SU-DHL-6 (cell line): ENCODE data around the gene LRRTM4.

Experiments
- H2AFZ ChIP-seq: fragments of 200-600 bp; sonication (generic); 2 replicates; pipeline ENCODE4 v1.6.1; 2014; ENCODE audit warnings: low read depth, mild to moderate bottlenecking, moderate library complexity, mixed read lengths, antibody characterized with exemption, low read length; ENCODE audit not compliant: severe bottlenecking
- H3F3A ChIP-seq: fragments of 200-600 bp; shearing (Covaris generic); 2 replicates; pipeline ENCODE4 v1.6.0; 2016; ENCODE audit warnings: antibody characterized with exemption, mild to moderate bottlenecking; ENCODE audit not compliant: insufficient read depth
- H3K27ac ChIP-seq: fragments of 200-600 bp; sonication (generic); 2 replicates; pipeline ENCODE4 v1.5.1; 2016; ENCODE audit warnings: low read depth, mild to moderate bottlenecking, low read length, moderate library complexity, mixed read lengths
- H3K27me3 ChIP-seq: fragments of 200-600 bp; sonication (generic), shearing (Covaris generic); 2 replicates; pipeline ENCODE4 v1.6.0; 2014; ENCODE audit warnings: mild to moderate bottlenecking, low read length
- H3K36me3 ChIP-seq: fragments of 200-600 bp; sonication (generic); 2 replicates; pipeline ENCODE4 v1.6.1; 2014; ENCODE audit warnings: mild to moderate bottlenecking, low read length, mixed read lengths
- H3K4me2 ChIP-seq: fragments of 300-600, 200-600 bp; shearing (Covaris generic), sonication (generic); 2 replicates; pipeline ENCODE4 v1.6.0; 2014; ENCODE audit warnings: low read length, low read depth, mild to moderate bottlenecking; ENCODE audit not compliant: poor library complexity, severe bottlenecking
- H3K4me3 ChIP-seq: fragments of 200-600 bp; sonication (generic); 2 replicates; pipeline ENCODE4 v1.5.1; 2014; ENCODE audit warnings: antibody characterized with exemption, low read length, mild to moderate bottlenecking, mixed read lengths; ENCODE audit not compliant: insufficient read depth, poor library complexity, severe bottlenecking
- H3K79me2 ChIP-seq: fragments of 200-600 bp; sonication (generic); 2 replicates; pipeline ENCODE4 v1.6.1; 2014; ENCODE audit warnings: mild to moderate bottlenecking, low read length, moderate library complexity; ENCODE audit not compliant: insufficient read depth
- H3K9ac ChIP-seq: fragments of 200-600 bp; sonication (generic); 2 replicates; pipeline ENCODE4 v1.7.0; 2014; ENCODE audit warnings: mild to moderate bottlenecking, low read length
- H3K9me2 ChIP-seq: fragments of 200-600 bp; sonication (generic); replicated peaks from 2 replicates; pipeline ENCODE4 v1.6.1; 2014; ENCODE audit warnings: low read length; ENCODE audit not compliant: insufficient read depth
- H3K9me3 ChIP-seq: fragments of 200-600 bp; sonication (generic); 2 replicates; pipeline ENCODE4 v1.6.1; 2014; ENCODE audit warnings: low read length, mixed read lengths; ENCODE audit not compliant: insufficient read depth
- H4K20me1 ChIP-seq: fragments of 200-600 bp; sonication (generic); 2 replicates; pipeline ENCODE4 v1.6.1; 2014; ENCODE audit warnings: low read depth, mild to moderate bottlenecking, antibody characterized with exemption, low read length, moderate library complexity, mixed read lengths
- EZH2phosphoT487 ChIP-seq: fragments of 200-600 bp; sonication (generic), shearing (Covaris generic); conservative IDR thresholded peaks from 2 replicates; pipeline ENCODE4 v1.6.1; 2018; ENCODE audit warnings: mild to moderate bottlenecking, antibody characterized with exemption, low read length, moderate library complexity, mixed read lengths
- TF ChIP-seq, protein P1 (sequence below): fragments of 200-600 bp; sonication (generic); IDR thresholded peaks from one replicate; pipeline ENCODE4 v1.5.1; 2017; ENCODE audit warnings: antibody characterized with exemption, mild to moderate bottlenecking, low read length, moderate library complexity; ENCODE audit not compliant: insufficient read depth, poor library complexity, severe bottlenecking

The LRRTM4 gene

DNA sequence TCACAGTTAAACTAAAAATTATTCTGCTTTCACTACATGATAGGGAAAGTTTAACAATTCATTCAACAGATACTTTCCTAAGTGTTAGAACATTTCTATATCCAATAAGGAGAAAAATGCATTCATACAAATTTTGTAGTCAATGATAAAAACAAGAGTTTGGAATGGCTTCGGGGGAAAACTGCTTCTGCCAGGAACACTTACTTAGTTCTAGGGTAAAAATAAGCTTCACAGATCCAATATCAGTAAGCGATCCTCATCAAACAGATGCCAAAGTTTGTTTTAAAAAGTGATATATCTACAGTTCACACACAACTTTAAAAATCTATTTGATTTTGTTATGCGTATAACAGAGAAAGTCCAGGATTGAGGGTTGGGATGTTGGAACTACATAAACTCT is 199.7 kb downstream of the LRRTM4 start:
- no peaks in the 10 kb centered on the region for H3K79me2 ChIP-seq
- H4K20me1 ChIP-seq: no peaks in the 10 kb centered on the region
- no peak overlapping the region for H2AFZ ChIP-seq
- no peaks in the 10 kb centered on the region for H3K9me2 ChIP-seq
- H3K4me3 ChIP-seq: no peak overlapping the region
- H3K27me3 ChIP-seq: no peaks in the 10 kb centered on the region
- no peak overlapping the region for H3K9ac ChIP-seq
- no peaks in the 10 kb centered on the region for H3F3A ChIP-seq
- H3K4me2 ChIP-seq: no peak overlapping the region
- H3K36me3 ChIP-seq: no peaks in the 10 kb centered on the region
- H3K9me3 ChIP-seq: no peaks in the 10 kb centered on the region
- no peak overlapping the region for H3K27ac ChIP-seq
- TF ChIP-seq, protein P1, sequence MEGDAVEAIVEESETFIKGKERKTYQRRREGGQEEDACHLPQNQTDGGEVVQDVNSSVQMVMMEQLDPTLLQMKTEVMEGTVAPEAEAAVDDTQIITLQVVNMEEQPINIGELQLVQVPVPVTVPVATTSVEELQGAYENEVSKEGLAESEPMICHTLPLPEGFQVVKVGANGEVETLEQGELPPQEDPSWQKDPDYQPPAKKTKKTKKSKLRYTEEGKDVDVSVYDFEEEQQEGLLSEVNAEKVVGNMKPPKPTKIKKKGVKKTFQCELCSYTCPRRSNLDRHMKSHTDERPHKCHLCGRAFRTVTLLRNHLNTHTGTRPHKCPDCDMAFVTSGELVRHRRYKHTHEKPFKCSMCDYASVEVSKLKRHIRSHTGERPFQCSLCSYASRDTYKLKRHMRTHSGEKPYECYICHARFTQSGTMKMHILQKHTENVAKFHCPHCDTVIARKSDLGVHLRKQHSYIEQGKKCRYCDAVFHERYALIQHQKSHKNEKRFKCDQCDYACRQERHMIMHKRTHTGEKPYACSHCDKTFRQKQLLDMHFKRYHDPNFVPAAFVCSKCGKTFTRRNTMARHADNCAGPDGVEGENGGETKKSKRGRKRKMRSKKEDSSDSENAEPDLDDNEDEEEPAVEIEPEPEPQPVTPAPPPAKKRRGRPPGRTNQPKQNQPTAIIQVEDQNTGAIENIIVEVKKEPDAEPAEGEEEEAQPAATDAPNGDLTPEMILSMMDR: no peak
- no peak for TF ChIP-seq EZH2phosphoT487

DNA sequence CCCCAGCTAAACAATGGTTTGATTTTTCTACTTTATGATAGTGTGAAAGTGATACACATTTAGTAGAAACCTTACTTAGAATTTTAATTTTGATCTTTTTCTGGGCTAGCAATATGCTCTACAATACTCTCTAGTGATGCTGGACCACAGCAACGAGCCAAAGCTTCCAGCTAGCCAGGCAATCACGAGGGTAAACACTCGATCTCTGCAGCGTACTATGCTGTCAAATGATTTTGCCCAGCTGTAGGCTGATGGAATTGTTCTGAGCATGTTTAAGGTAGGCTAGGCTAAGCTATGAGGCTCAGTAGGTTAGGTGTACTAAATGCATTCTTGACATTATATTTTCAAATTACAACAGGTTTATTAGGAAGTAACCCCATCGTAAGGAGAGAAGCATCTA is 207.5 kb downstream of the LRRTM4 start:
- H3K36me3 ChIP-seq: no peaks in the 10 kb centered on the region
- H4K20me1 ChIP-seq: no peaks in the 10 kb centered on the region
- H3F3A ChIP-seq: no peaks in the 10 kb centered on the region
- H3K9ac ChIP-seq: no peak overlapping the region
- H3K9me2 ChIP-seq: no peaks in the 10 kb centered on the region
- H3K27ac ChIP-seq: no peak overlapping the region
- H3K4me2 ChIP-seq: no peak overlapping the region
- H3K79me2 ChIP-seq: no peaks in the 10 kb centered on the region
- no peak for TF ChIP-seq EZH2phosphoT487
- TF ChIP-seq, protein P1: no peak
- peak overlapping the region; percentile 57 for H2AFZ ChIP-seq
- H3K4me3 ChIP-seq: no peak overlapping the region
- H3K27me3 ChIP-seq: no peaks in the 10 kb centered on the region
- H3K9me3 ChIP-seq: no peaks in the 10 kb centered on the region

DNA sequence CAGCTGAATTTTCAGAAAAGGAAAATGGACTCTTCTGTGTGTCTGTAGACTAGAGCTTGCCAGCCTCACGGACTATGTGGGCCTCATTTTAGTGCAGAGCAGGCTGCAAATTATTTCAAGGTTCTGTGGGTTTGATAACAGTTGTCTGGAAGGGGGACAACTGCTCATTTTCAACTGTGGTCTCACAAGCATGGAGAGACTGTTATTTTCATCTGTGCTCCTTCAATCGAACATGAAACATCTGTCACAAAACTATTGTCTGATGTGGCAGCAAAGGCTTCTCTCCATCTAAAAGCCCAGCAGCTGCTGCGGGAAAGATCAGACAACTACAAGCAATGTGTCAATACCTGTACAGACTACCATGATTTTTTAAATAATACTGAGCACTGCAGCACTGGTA is 211.8 kb downstream of the LRRTM4 start:
- TF ChIP-seq, protein P1: no peak
- TF ChIP-seq EZH2phosphoT487: no peak
- no peaks in the 10 kb centered on the region for H3K9me3 ChIP-seq

DNA sequence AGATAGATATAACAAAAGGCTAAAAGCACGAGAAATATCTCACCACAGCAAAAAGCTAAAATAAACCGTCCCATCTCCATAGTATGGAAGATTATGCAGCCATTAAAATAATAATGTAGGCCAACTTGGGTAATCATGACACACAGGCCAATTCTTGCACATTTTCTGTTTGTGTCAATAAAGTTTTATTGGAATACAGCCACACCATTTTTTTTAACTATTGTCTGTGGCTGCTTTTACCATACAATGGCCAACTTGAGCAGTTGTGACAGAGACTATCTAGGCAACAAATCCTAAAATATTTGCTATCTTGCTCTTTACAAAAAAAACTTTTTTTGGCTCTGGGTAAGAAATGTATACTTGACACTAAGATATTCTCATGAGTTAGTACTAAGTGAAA is 212.5 kb downstream of the LRRTM4 start:
- TF ChIP-seq EZH2phosphoT487: no peak
- TF ChIP-seq, protein P1: no peak
- no peak overlapping the region for H3K4me3 ChIP-seq
- H3K36me3 ChIP-seq: peaks cover 3% of the 10 kb centered on the region; the same call in 1 of the 2 replicates

More for the DNA sequence above, 211.8 kb downstream of the LRRTM4 start:
- H3K36me3 ChIP-seq: peaks cover 3% of the 10 kb centered on the region; the same call in 1 of the 2 replicates
- no peak overlapping the region for H3K4me2 ChIP-seq
- H3K79me2 ChIP-seq: no peaks in the 10 kb centered on the region
- H3K9ac ChIP-seq: no peak overlapping the region
- no peaks in the 10 kb centered on the region for H4K20me1 ChIP-seq
- no peak overlapping the region for H2AFZ ChIP-seq
- H3K4me3 ChIP-seq: no peak overlapping the region
- no peaks in the 10 kb centered on the region for H3K9me2 ChIP-seq
- H3K27ac ChIP-seq: no peak overlapping the region
- H3F3A ChIP-seq: no peaks in the 10 kb centered on the region
- H3K27me3 ChIP-seq: no peaks in the 10 kb centered on the region

More for the DNA sequence above, 212.5 kb downstream of the LRRTM4 start:
- H3K27ac ChIP-seq: no peak overlapping the region
- H3K9me3 ChIP-seq: no peaks in the 10 kb centered on the region
- H3K9me2 ChIP-seq: no peaks in the 10 kb centered on the region
- H3K9ac ChIP-seq: no peak overlapping the region
- no peaks in the 10 kb centered on the region for H4K20me1 ChIP-seq
- no peaks in the 10 kb centered on the region for H3K27me3 ChIP-seq
- H3K79me2 ChIP-seq: no peaks in the 10 kb centered on the region
- no peaks in the 10 kb centered on the region for H3F3A ChIP-seq
- no peak overlapping the region for H3K4me2 ChIP-seq
- peak overlapping the region; percentile 59 for H2AFZ ChIP-seq
